Heart left ventricle (tissue), 13 donors: ENCODE data around the gene FRRS1L.

Experiments used
- CTCF ChIP-seq, 12 donors: fragments of 200-600 bp; sonication (generic) in 4 of 12; IDR thresholded peaks; one replicate each; pipeline versions ENCODE4 v1.5.0 to v1.8.0; 2018 to 2022; ENCODE audit warnings: antibody characterized with exemption in 12 of 12, mild to moderate bottlenecking in 5 of 12
- POLR2A ChIP-seq, 2 donors: fragments of 450-650 bp; IDR thresholded peaks; one replicate each; pipeline ENCODE4 v1.6.1; 2017; ENCODE audit warnings: antibody characterized with exemption in 2 of 2, mild to moderate bottlenecking in 2 of 2, moderate library complexity in 2 of 2
- donor health status: ischemic (EF 13 %, LVEDD 7.1; RV severe dilation, severe dysfunction).
- donor health status: DM: no; HTN: yes; CAD: no.
- donor health status: DM: no; HTN: no; CAD: no.
- donor health status: ischemic (EF 25% LVEDD 6.9; RV normal size, moderate dysfunction).
- donor health status: ischemic (EF 25% LVEDD 5.7; RV mildly dilated, moderate dysfunction).
- donor health status: ischemic (EF 35%, LVEDD 5.7; RV mildly dilated, moderate dysfunction).
- donor health status: nonischemic (EF 11% LVEDD 7.7; RV severe dilation, severe dysfunction).
- donor health status: DM: yes; HTN: yes; CAD: no.
- donor health status: PGD.
- donor health status: ischemic (EF 29% LVEDD 5.4; RV normal size, mild dysfunction).
- donor health status: nonischemic (EF 23%, LVEDD 6.1; RV moderate dilation, normal function).

GRCh38 chr9:109199676-109200075 lies 32.6 kb upstream of the FRRS1L start:
- no peak for TF ChIP-seq CTCF (IDR thresholded peaks at IDR 0.05)
- TF ChIP-seq POLR2A (IDR thresholded peaks at IDR 0.05) = no peak
